ENCODE results near the gene LYRM4.

DNA sequence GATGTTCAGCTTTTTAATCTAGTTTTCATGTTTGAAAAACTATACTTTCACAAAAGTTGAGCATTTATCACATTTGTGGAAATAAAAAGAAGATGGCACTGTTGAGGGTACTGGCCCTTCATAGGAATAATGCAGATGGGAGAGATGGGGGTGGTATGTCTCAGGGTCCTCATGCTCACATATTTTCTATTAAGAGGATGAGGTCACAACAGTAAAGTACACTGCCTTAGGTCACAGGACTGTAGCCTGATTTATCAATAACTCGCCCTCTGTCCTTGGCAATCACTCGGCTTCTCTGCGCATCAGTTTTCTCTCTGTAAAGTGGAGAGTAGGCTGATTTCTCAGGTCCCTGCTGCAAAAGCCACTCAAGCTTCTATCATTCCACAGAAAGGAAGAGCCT lies 119.7 kb downstream of the LYRM4 start:
- TF ChIP-seq, protein P1, sequence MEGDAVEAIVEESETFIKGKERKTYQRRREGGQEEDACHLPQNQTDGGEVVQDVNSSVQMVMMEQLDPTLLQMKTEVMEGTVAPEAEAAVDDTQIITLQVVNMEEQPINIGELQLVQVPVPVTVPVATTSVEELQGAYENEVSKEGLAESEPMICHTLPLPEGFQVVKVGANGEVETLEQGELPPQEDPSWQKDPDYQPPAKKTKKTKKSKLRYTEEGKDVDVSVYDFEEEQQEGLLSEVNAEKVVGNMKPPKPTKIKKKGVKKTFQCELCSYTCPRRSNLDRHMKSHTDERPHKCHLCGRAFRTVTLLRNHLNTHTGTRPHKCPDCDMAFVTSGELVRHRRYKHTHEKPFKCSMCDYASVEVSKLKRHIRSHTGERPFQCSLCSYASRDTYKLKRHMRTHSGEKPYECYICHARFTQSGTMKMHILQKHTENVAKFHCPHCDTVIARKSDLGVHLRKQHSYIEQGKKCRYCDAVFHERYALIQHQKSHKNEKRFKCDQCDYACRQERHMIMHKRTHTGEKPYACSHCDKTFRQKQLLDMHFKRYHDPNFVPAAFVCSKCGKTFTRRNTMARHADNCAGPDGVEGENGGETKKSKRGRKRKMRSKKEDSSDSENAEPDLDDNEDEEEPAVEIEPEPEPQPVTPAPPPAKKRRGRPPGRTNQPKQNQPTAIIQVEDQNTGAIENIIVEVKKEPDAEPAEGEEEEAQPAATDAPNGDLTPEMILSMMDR (conservative IDR thresholded peaks at IDR 0.05; ENCODE audit: low read depth in 2 of 2), result no peak
- TF ChIP-seq POLR2AphosphoS5 (IDR thresholded peaks at IDR 0.05; ENCODE audit: low read depth) (no peak), EZH2 (IDR thresholded peaks at IDR 0.05; ENCODE audit: low read depth, unreplicated experiment) (no peak), JUNB (IDR thresholded peaks at IDR 0.05; ENCODE audit: unreplicated experiment) (no peak), EZH2phosphoT487 (IDR thresholded peaks at IDR 0.05; ENCODE audit: unreplicated experiment) (no peak), CREB1 (CRISPR knock-in tag; IDR thresholded peaks at IDR 0.05; ENCODE audit: low read depth) (no peak), ZNF331 (CRISPR knock-in tag; IDR thresholded peaks at IDR 0.05; ENCODE audit: low read depth) (no peak)
- TF ChIP-seq, protein P2, sequence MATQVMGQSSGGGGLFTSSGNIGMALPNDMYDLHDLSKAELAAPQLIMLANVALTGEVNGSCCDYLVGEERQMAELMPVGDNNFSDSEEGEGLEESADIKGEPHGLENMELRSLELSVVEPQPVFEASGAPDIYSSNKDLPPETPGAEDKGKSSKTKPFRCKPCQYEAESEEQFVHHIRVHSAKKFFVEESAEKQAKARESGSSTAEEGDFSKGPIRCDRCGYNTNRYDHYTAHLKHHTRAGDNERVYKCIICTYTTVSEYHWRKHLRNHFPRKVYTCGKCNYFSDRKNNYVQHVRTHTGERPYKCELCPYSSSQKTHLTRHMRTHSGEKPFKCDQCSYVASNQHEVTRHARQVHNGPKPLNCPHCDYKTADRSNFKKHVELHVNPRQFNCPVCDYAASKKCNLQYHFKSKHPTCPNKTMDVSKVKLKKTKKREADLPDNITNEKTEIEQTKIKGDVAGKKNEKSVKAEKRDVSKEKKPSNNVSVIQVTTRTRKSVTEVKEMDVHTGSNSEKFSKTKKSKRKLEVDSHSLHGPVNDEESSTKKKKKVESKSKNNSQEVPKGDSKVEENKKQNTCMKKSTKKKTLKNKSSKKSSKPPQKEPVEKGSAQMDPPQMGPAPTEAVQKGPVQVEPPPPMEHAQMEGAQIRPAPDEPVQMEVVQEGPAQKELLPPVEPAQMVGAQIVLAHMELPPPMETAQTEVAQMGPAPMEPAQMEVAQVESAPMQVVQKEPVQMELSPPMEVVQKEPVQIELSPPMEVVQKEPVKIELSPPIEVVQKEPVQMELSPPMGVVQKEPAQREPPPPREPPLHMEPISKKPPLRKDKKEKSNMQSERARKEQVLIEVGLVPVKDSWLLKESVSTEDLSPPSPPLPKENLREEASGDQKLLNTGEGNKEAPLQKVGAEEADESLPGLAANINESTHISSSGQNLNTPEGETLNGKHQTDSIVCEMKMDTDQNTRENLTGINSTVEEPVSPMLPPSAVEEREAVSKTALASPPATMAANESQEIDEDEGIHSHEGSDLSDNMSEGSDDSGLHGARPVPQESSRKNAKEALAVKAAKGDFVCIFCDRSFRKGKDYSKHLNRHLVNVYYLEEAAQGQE (IDR thresholded peaks at IDR 0.05; ENCODE audit: unreplicated experiment), result no peak
- TF ChIP-seq, protein P3, sequence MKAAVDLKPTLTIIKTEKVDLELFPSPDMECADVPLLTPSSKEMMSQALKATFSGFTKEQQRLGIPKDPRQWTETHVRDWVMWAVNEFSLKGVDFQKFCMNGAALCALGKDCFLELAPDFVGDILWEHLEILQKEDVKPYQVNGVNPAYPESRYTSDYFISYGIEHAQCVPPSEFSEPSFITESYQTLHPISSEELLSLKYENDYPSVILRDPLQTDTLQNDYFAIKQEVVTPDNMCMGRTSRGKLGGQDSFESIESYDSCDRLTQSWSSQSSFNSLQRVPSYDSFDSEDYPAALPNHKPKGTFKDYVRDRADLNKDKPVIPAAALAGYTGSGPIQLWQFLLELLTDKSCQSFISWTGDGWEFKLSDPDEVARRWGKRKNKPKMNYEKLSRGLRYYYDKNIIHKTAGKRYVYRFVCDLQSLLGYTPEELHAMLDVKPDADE (IDR thresholded peaks at IDR 0.05), result no peak
